Measurements from ENCODE around the gene GRM3. TPM values are rescaled to one million over a fixed set of nuclear protein-coding genes. Genes with fewer than 3 reads are reported as not detected.

The GRM3 gene
- total RNA-seq, 1 donor from 2014 or later: not detected

DNA sequence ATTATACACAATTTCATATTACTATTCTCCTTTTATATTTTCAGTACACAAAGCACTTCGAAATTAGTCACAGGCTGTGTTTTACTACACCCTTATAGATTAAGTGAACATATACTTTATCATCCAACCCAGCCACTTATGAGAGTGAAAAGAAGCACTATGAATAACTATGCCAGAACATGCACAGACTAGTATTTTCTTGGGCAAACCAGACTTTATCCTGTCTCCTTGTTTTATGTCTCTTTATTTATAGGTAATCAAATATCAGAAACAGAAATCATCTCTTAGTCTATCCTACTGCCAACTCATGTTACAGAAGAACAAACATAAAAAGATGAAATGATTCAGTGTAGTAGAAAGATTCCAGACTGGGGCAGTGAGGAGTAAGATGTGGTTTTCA lies 171.8 kb downstream of the GRM3 start:
- Histone ChIP-seq H3K27me3 (ENCODE audit: insufficient read depth, low read length) (no peaks in the 10 kb centered on the region), H3K36me3 (ENCODE audit: insufficient read depth, low read length) (no peaks in the 10 kb centered on the region), H3K79me2 (ENCODE audit: insufficient read depth, low read length) (no peaks in the 10 kb centered on the region), H3K4me2 (ENCODE audit: low read length) (no peak overlapping the region), H3K4me3 (ENCODE audit: insufficient read depth, low read depth, low read length) (no peak overlapping the region), H2AFZ (ENCODE audit: low read depth, low read length) (no peak overlapping the region), H3K9me3 (ENCODE audit: insufficient read depth, low read depth, low read length) (no peaks in the 10 kb centered on the region), H3K4me1 (ENCODE audit: insufficient read depth, low read length) (no peaks in the 10 kb centered on the region), H4K20me1 (ENCODE audit: insufficient read depth, low read length) (no peaks in the 10 kb centered on the region), H3K9ac (ENCODE audit: low read length) (no peak overlapping the region), H3K27ac (ENCODE audit: low read depth, low read length) (no peak overlapping the region)
- Mint-ChIP-seq H3K4me1 (ENCODE audit: low read depth, unreplicated experiment) (no peaks in the 10 kb centered on the region), H3K27me3 (ENCODE audit: low read depth, unreplicated experiment) (no peaks in the 10 kb centered on the region), H3K36me3 (ENCODE audit: low read depth, unreplicated experiment) (no peaks in the 10 kb centered on the region), H3K9me3 (ENCODE audit: unreplicated experiment) (no peaks in the 10 kb centered on the region), H3K4me3 (ENCODE audit: unreplicated experiment) (no peak overlapping the region), H3K27ac (ENCODE audit: unreplicated experiment) (no peak overlapping the region)
- no peak for DNase-seq (ENCODE audit: low read depth)
- no peak for FAIRE-seq
- no peak for TF ChIP-seq EZH2 (IDR thresholded peaks at IDR 0.05; ENCODE audit: insufficient read depth, low read length)
- TF ChIP-seq, protein P1, sequence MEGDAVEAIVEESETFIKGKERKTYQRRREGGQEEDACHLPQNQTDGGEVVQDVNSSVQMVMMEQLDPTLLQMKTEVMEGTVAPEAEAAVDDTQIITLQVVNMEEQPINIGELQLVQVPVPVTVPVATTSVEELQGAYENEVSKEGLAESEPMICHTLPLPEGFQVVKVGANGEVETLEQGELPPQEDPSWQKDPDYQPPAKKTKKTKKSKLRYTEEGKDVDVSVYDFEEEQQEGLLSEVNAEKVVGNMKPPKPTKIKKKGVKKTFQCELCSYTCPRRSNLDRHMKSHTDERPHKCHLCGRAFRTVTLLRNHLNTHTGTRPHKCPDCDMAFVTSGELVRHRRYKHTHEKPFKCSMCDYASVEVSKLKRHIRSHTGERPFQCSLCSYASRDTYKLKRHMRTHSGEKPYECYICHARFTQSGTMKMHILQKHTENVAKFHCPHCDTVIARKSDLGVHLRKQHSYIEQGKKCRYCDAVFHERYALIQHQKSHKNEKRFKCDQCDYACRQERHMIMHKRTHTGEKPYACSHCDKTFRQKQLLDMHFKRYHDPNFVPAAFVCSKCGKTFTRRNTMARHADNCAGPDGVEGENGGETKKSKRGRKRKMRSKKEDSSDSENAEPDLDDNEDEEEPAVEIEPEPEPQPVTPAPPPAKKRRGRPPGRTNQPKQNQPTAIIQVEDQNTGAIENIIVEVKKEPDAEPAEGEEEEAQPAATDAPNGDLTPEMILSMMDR (IDR thresholded peaks at IDR 0.05; ENCODE audit: insufficient read depth, low read depth, low read length): no peak

DNA sequence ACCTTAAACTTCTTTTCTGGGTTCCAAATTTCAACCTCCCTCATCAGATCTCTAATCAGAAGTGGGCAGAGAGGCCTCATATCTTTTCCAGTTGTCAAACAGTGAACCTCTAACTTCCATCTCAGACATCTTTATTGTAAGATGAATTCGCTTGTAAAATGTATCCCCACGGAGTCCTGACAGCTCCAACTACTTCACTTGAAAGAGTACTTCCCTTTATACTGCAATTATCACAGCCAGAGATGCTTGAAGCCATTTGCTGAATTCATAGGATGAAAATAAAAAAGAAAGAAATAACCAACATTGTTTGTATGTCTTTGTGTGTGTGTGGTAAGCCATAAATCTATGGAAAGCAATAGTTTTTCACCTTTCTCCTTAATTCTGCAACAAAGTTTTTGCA lies 175.2 kb downstream of the GRM3 start:
- H3K4me1 ChIP-seq (ENCODE audit: insufficient read depth, low read length): no peaks in the 10 kb centered on the region
- TF ChIP-seq, protein P1 (IDR thresholded peaks at IDR 0.05; ENCODE audit: insufficient read depth, low read depth, low read length): no peak
- TF ChIP-seq EZH2 (IDR thresholded peaks at IDR 0.05; ENCODE audit: insufficient read depth, low read length): no peak
- H4K20me1 ChIP-seq (ENCODE audit: insufficient read depth, low read length): no peaks in the 10 kb centered on the region
- no peaks in the 10 kb centered on the region for H3K36me3 ChIP-seq (ENCODE audit: insufficient read depth, low read length)
- Mint-ChIP-seq H3K4me1 (ENCODE audit: low read depth, unreplicated experiment) (no peaks in the 10 kb centered on the region), H3K4me3 (ENCODE audit: unreplicated experiment) (no peak overlapping the region), H3K9me3 (ENCODE audit: unreplicated experiment) (no peaks in the 10 kb centered on the region), H3K36me3 (ENCODE audit: low read depth, unreplicated experiment) (no peaks in the 10 kb centered on the region), H3K27me3 (ENCODE audit: low read depth, unreplicated experiment) (no peaks in the 10 kb centered on the region), H3K27ac (ENCODE audit: unreplicated experiment) (no peak overlapping the region)
- H3K27me3 ChIP-seq (ENCODE audit: insufficient read depth, low read length): no peaks in the 10 kb centered on the region
- no peak overlapping the region for H3K4me3 ChIP-seq (ENCODE audit: insufficient read depth, low read depth, low read length)
- H3K4me2 ChIP-seq (ENCODE audit: low read length): no peak overlapping the region
- H3K9me3 ChIP-seq (ENCODE audit: insufficient read depth, low read depth, low read length): no peaks in the 10 kb centered on the region
- H3K27ac ChIP-seq (ENCODE audit: low read depth, low read length): no peak overlapping the region
- FAIRE-seq (no peak), DNase-seq (ENCODE audit: low read depth) (no peak)
- no peaks in the 10 kb centered on the region for H3K79me2 ChIP-seq (ENCODE audit: insufficient read depth, low read length)
- no peak overlapping the region for H3K9ac ChIP-seq (ENCODE audit: low read length)
- H2AFZ ChIP-seq (ENCODE audit: low read depth, low read length): no peak overlapping the region

DNA sequence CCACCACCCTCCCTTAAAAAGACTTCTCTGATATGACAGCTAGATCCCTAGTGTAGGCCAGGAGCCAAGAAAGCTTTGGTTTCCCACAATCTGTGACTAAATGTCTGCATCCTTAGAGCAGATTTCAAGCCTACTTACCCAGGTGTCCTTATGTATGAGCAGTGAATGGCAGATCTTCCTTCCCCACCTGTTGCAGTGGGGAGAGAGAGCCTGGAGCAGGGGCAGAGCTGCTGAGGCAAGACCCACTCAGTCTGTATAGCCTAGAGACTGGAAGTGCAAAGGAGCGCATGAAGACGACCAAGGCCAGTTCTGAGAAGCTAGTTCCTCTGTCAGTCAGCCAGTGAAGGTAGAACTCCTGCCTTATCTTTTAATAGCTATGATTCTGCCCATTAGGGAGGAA lies 180.1 kb downstream of the GRM3 start:
- TF ChIP-seq, protein P1 (IDR thresholded peaks at IDR 0.05; ENCODE audit: insufficient read depth, low read depth, low read length): no peak
- Histone ChIP-seq H3K36me3 (ENCODE audit: insufficient read depth, low read length) (no peaks in the 10 kb centered on the region), H3K27ac (ENCODE audit: low read depth, low read length) (no peak overlapping the region), H4K20me1 (ENCODE audit: insufficient read depth, low read length) (no peaks in the 10 kb centered on the region), H3K79me2 (ENCODE audit: insufficient read depth, low read length) (no peaks in the 10 kb centered on the region), H3K9ac (ENCODE audit: low read length) (no peak overlapping the region), H3K4me3 (ENCODE audit: insufficient read depth, low read depth, low read length) (no peak overlapping the region), H3K4me2 (ENCODE audit: low read length) (no peak overlapping the region), H3K27me3 (ENCODE audit: insufficient read depth, low read length) (no peaks in the 10 kb centered on the region), H2AFZ (ENCODE audit: low read depth, low read length) (no peak overlapping the region), H3K4me1 (ENCODE audit: insufficient read depth, low read length) (no peaks in the 10 kb centered on the region), H3K9me3 (ENCODE audit: insufficient read depth, low read depth, low read length) (no peaks in the 10 kb centered on the region)
- Mint-ChIP-seq H3K4me3 (ENCODE audit: unreplicated experiment) (no peak overlapping the region), H3K27me3 (ENCODE audit: low read depth, unreplicated experiment) (no peaks in the 10 kb centered on the region), H3K9me3 (ENCODE audit: unreplicated experiment) (no peaks in the 10 kb centered on the region), H3K4me1 (ENCODE audit: low read depth, unreplicated experiment) (no peaks in the 10 kb centered on the region), H3K27ac (ENCODE audit: unreplicated experiment) (no peak overlapping the region), H3K36me3 (ENCODE audit: low read depth, unreplicated experiment) (no peaks in the 10 kb centered on the region)
- no peak for DNase-seq (ENCODE audit: low read depth)
- no peak for FAIRE-seq
